Karpas-422 (cell line): Measurements from ENCODE around the gene YY1. TPM values are rescaled to one million over a fixed set of nuclear protein-coding genes. Genes with fewer than 3 reads are reported as not detected.
"Not testable (repeated sequence)": the region's sequence is repeated elsewhere in the genome, so short reads cannot be mapped to it uniquely, and the experiment has no call there.

Source experiments
- DNase-seq: peaks from one replicate; pipeline ENCODE4 v3.0.0-alpha.2; 2015
- H2AFZ ChIP-seq: fragments of 200-600 bp; sonication (generic); 2 replicates; pipeline ENCODE4 v1.6.1; 2014; ENCODE audit warnings: antibody characterized with exemption, low read length, mixed read lengths
- H3K27ac ChIP-seq: fragments of 200-600 bp; sonication (generic); 2 replicates; pipeline ENCODE4 v1.5.1; 2014; ENCODE audit warnings: mild to moderate bottlenecking, low read length, moderate library complexity
- H3K27me3 ChIP-seq: fragments of 200-600 bp; sonication (generic); 2 replicates; pipeline ENCODE4 v1.6.1; 2014; ENCODE audit warnings: low read length, mixed read lengths
- H3K36me3 ChIP-seq: fragments of 200-600 bp; sonication (generic); 2 replicates; pipeline ENCODE4 v1.6.1; 2014; ENCODE audit warnings: low read length, mixed read lengths; ENCODE audit not compliant: insufficient read depth
- H3K4me1 ChIP-seq: fragments of 200-600 bp; sonication (generic); 2 replicates; pipeline ENCODE4 v1.6.1; 2014; ENCODE audit warnings: mild to moderate bottlenecking, low read length, mixed read lengths
- H3K4me2 ChIP-seq: fragments of 200-600 bp; sonication (generic); 2 replicates; pipeline ENCODE4 v1.6.1; 2014; ENCODE audit warnings: low read length, low read depth, mild to moderate bottlenecking; ENCODE audit not compliant: poor library complexity, severe bottlenecking
- H3K4me3 ChIP-seq: fragments of 200-600 bp; sonication (generic); 2 replicates; pipeline ENCODE4 v1.5.1; 2014; ENCODE audit warnings: mild to moderate bottlenecking, antibody characterized with exemption, low read length, mixed read lengths
- H3K79me2 ChIP-seq: fragments of 200-600 bp; sonication (generic); 2 replicates; pipeline ENCODE4 v1.6.1; 2014; ENCODE audit warnings: mild to moderate bottlenecking, low read length, mixed read lengths
- H3K9ac ChIP-seq: fragments of 200-600 bp; sonication (generic); 2 replicates; pipeline ENCODE4 v1.6.0; 2014; ENCODE audit warnings: low read length
- H3K9me2 ChIP-seq: fragments of 200-600 bp; sonication (generic), shearing (Covaris generic); replicated peaks from 2 replicates; pipeline ENCODE4 v1.6.0; 2014; ENCODE audit warnings: mild to moderate bottlenecking, low read length, moderate library complexity; ENCODE audit not compliant: insufficient read depth
- H3K9me3 ChIP-seq: fragments of 300-700, 200-600 bp; sonication (generic); 2 replicates; pipeline ENCODE4 v1.6.1; 2014; ENCODE audit warnings: low read length, mixed read lengths
- H4K20me1 ChIP-seq: fragments of 200-600 bp; sonication (generic); 2 replicates; pipeline ENCODE4 v1.6.1; 2014; ENCODE audit warnings: mild to moderate bottlenecking, antibody characterized with exemption, low read length, low read depth; ENCODE audit not compliant: insufficient read depth
- total RNA-seq: library from RNA; depleted of rRNA; stranded (reverse); fragments of >200 nt; shearing (Covaris generic); gene quantifications from 2 replicates; pipeline ENCODE4 v1.2.3, GENCODE V29; 2014; ENCODE audit warnings: low replicate concordance

YY1 gene
- total RNA-seq, 1 experiment from 2014 or later, result 115 TPM

DNA sequence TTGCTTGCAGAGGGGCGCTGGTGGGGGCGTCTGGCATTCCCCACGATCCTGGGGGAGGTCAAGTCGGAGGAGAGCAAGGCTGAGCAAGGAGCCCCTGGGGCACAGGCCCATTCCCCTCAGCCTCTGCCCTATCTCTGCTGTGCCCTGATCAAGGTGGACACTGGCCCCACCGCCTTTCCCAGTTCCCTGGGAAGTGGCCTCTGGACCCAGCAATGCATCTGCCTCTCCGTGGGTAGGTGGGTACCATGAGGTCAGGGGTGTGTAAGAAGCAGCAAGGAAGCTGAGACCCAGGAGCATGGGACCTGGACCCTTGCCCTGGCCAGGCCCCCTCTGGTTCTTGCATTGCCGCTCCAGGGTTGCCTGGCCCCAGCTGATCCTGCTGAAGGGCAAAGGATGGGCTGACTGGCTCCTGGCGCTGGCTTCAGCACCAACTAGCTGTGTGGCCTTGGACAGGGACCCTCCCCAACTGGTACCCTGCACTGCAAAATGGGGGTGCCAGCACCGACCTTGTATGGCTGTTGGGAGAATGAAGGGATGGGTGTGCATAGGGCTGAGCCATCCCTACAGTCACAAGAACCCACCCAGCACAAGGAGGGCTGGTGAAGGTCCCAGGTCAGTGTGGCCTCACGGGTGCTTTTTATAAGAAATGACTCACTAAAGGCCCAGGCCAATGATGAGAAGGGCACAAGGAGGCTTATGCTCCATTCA, 47.7 kb downstream of the YY1 start:
- Histone ChIP-seq H4K20me1 (peaks cover 9% of the 10 kb centered on the region; the same call in 1 of the 2 replicates), H3K36me3 (no peaks in the 10 kb centered on the region), H3K9me3 (no peaks in the 10 kb centered on the region), H3K27me3 (no peaks in the 10 kb centered on the region), H3K4me2 (no peak overlapping the region), H3K9me2 (no peaks in the 10 kb centered on the region), H3K4me3 (no peak overlapping the region), H2AFZ (no peak overlapping the region), H3K79me2 (peaks cover 33% of the 10 kb centered on the region), H3K9ac (peak overlapping the region; percentile 94), H3K27ac (peak overlapping the region; percentile 73), H3K4me1 (peaks cover 75% of the 10 kb centered on the region)
- DNase-seq, result no peak

DNA sequence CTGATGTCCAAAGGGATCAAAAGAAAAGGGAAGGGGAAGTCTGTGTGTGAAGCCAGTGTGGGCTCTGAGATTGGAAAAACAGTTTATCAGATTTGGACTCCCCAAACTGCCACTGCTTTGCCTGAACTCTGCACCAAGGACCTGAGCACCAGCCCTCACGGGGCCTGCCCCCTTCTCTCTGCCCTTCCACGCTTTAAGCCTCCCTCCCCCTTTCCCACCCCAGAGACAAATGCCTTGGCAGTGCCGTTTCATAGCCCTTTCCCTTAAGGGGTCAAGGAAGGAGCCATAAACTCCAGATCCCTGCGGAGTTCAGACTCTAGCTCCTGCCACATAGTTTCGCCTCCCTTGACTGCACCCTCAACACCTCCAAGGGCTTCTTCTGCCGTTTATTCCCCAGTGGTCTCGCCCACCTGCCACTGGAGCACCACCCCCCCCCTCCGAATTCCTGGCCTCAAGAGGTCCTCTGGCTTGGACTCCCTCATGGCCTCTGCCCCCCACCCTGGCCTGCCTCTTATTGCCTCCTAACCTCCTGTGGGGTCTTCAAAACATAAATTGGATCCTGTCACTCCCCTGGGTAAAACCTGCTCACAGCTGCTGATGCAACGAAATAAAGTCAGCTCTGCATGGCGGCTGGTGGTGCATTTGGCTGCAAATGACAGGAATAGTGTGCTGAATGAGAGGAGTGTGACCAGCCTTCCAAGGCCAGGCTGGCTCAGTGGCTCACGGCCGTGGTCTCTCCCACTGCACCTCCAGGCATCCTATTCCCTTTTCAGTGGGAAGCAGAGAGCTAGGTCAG, 48.5 kb downstream of the YY1 start:
- H3K79me2 ChIP-seq, result peaks cover 30% of the 10 kb centered on the region
- H3K9me2 ChIP-seq, result no peaks in the 10 kb centered on the region
- no peak for DNase-seq
- H3K4me1 ChIP-seq, result peaks cover 81% of the 10 kb centered on the region
- H3K4me3 ChIP-seq, result no peak overlapping the region
- no peaks in the 10 kb centered on the region for H3K27me3 ChIP-seq
- peaks cover 9% of the 10 kb centered on the region; the same call in 1 of the 2 replicates for H4K20me1 ChIP-seq
- H3K4me2 ChIP-seq, result no peak overlapping the region
- H2AFZ ChIP-seq, result no peak overlapping the region
- peak overlapping the region; percentile 94 for H3K9ac ChIP-seq
- H3K36me3 ChIP-seq, result no peaks in the 10 kb centered on the region
- H3K27ac ChIP-seq, result peak overlapping the region; percentile 73
- no peaks in the 10 kb centered on the region for H3K9me3 ChIP-seq

DNA sequence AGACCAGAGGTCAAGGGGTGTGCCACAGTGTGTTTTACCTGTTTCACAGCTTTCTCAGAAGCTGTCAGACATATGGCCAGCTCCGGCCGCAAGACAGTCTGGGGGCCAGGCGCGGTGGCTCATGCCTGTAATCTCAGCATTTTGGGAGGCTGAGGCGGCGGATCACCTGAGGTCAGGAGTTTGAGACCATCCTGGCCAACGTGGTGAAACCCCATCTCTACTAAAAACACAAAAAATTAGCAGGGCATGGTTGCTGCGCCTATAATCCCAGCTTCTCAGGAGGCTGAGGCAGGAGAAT, 49.0 kb downstream of the YY1 start:
- not testable (repeated sequence) for H3K9me2 ChIP-seq, H3K9me3 ChIP-seq, H2AFZ ChIP-seq, H3K4me3 ChIP-seq, H3K4me2 ChIP-seq, H3K36me3 ChIP-seq, H3K27me3 ChIP-seq, H4K20me1 ChIP-seq, DNase-seq
- H3K27ac ChIP-seq, result peak overlapping the region; percentile 73
- H3K9ac ChIP-seq, result peak overlapping the region; percentile 21; the same call in 1 of the 2 replicates
- H3K4me1 ChIP-seq, result peaks cover 86% of the 10 kb centered on the region
- H3K79me2 ChIP-seq, result peaks cover 25% of the 10 kb centered on the region

DNA sequence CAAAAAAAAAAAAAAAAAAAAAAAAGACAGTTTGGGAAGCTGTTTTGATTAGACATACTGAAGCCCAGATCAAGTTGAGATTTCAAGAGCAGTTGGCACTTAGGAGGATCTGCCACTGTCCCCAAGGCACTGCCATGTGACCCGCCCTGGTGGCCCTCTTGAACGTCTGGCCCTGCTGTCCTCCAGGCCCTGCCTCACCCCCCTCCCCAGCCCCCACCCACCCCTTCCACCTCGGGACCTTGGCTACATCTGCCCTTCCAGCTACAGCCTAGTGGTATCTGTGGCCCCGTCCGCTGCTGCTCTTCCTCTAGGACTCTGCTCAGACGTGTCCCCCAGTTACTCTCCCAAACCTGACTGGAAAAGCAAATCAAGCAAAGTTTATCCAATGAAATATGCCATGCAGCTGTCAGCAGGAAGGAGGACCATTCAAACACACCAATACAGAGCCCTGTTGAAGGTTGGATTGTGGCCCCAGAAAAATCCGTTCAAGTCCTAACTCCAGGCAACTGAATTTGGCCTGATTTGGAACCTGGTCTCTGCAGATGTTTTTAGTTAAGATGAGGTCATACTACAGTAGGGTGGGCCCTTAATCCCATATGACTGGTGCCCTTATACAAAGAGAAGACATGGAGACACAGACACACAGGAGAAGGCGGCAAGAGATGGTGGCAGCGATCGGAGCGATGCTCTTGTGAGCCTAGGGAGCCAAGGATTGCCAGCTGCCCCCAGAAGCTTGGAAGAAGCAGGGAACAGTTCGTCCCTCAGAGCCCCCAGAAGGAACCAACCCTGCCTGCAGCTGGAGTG, 49.6 kb downstream of the YY1 start:
- Histone ChIP-seq H3K36me3 (no peaks in the 10 kb centered on the region), H4K20me1 (peaks cover 14% of the 10 kb centered on the region; the same call in 1 of the 2 replicates), H3K79me2 (peaks cover 21% of the 10 kb centered on the region), H3K9me2 (no peaks in the 10 kb centered on the region), H3K9ac (peak overlapping the region; percentile 24; the same call in 1 of the 2 replicates), H3K27me3 (no peaks in the 10 kb centered on the region), H3K4me2 (no peak overlapping the region), H3K9me3 (no peaks in the 10 kb centered on the region), H2AFZ (no peak overlapping the region), H3K4me1 (peaks cover 93% of the 10 kb centered on the region), H3K27ac (peak overlapping the region; percentile 83), H3K4me3 (no peak overlapping the region)
- DNase-seq, result no peak

DNA sequence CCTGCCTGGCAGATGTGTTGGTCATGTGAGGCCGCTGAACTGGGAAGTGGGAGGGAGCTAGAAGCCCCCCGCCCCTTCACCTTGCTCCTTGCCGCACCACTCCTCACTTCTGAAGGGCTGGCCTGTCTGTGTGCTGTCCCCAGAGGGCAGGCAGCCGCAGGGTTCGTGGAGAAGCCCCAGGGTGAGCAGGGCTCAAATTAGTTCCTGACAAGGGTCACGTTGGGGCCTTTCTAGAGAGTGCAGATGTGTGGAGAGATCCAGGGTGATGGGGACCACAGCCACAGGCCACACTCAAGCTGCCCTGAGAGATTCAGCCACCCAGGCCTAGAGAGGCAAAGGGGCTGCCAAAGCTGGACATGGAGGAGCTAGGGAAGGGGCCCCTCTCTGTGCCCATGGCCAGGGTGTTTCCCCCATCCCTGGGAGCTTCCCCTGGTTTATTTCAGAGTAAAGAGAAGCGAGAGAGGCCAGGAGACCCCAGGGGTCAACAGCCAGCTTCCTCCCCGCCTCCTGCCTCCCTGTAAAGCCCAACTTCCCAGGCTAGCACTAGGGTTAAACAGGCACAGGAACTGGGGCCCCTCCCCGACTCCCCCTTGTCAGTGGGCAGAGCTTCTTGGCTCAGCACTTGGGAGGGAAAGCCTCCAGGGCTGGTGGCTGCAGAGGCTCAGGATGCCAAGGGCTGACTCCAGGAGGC, 51.1 kb downstream of the YY1 start:
- Histone ChIP-seq H4K20me1 (peaks cover 15% of the 10 kb centered on the region; the same call in 1 of the 2 replicates), H3K4me2 (peak overlapping the region; percentile 41), H3K9me3 (no peaks in the 10 kb centered on the region), H3K79me2 (peaks cover 21% of the 10 kb centered on the region), H2AFZ (no peak overlapping the region), H3K4me1 (peaks cover 96% of the 10 kb centered on the region), H3K27ac (peak overlapping the region; percentile 83), H3K27me3 (no peaks in the 10 kb centered on the region), H3K36me3 (no peaks in the 10 kb centered on the region), H3K9ac (peak overlapping the region; percentile 54), H3K4me3 (peak overlapping the region; percentile 15; the same call in 1 of the 2 replicates), H3K9me2 (no peaks in the 10 kb centered on the region)
- peak; percentile 65 for DNase-seq

DNA sequence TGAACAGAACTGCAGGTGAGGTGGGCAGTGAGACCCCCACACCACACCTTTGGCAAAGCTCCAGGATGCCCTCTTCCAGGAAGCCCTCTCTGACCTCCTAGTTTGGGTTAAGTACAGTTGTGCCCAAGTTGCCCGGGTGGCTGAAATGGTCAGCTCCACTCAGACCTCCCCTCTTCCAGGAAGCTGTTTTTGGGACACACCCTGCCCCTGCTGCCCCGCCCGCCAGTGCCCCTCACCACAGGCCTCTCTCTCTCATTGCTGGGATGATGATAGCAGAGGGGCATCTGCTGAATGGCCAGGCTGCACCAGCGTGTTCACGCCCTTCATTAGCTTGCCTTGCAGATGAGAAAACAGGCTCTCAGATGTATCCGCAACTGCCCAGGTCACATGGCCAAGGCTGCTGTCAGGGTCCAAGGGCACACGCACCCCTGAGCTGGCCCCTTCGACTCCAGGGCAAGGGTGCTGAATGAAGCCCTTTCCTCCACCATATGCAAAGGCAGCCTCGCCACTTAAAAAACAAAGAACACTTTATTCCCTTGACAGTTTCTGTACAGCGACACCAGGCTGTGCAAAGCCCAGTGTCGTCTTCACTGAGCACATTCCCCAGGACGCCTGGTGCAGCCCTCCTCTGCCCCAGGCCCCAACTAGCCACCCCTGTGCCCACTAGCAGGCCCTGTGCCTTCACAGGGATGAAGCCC, 51.8 kb downstream of the YY1 start:
- no peaks in the 10 kb centered on the region for H3K9me2 ChIP-seq
- no peak overlapping the region for H2AFZ ChIP-seq
- H3K27me3 ChIP-seq, result no peaks in the 10 kb centered on the region
- H3K36me3 ChIP-seq, result no peaks in the 10 kb centered on the region
- peaks cover 15% of the 10 kb centered on the region; the same call in 1 of the 2 replicates for H4K20me1 ChIP-seq
- DNase-seq, result no peak
- peak overlapping the region; percentile 54 for H3K9ac ChIP-seq
- peak overlapping the region; percentile 83 for H3K27ac ChIP-seq
- H3K4me1 ChIP-seq, result peaks cover 97% of the 10 kb centered on the region
- peak overlapping the region; percentile 41 for H3K4me2 ChIP-seq
- H3K9me3 ChIP-seq, result no peaks in the 10 kb centered on the region
- H3K79me2 ChIP-seq, result peaks cover 20% of the 10 kb centered on the region
- H3K4me3 ChIP-seq, result peak overlapping the region; percentile 15; the same call in 1 of the 2 replicates

DNA sequence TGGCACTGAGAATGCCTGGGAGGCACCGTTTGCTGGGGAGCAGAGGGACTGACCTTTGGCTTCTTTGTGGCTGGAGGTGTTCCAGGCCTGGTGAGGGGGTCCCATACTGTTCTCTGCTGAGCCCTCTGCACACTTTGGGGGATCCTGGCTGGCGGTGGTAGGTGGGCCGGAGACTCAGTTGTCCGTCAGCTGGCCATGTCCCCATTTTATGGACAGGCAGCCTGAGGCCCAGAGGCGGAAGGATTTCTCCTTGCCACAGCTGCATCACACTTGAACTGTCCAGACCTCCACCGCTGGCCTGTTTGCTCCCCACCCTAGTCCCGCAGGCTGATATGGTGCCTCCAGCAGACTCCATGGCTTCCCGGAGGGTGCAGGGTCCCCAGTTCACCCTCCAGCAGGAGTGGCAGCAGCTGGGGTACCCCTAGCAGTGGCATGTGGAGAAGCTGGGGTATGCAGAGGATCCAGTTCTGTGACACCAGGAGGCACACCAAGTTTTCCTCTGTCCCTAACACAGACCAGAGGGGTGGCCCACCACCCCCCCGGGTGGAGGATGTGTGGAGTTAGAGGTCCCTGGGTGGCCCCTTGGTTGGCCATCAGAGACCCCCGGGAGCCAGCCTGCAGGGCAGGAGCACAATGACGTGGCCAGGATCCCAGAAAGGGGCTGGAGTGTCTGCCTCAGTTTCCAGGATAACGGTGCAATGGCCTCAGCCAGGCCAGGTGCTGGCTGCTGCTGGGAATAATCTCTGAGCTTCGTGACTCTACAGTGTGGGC, 52.5 kb downstream of the YY1 start:
- Histone ChIP-seq H3K4me3 (no peak overlapping the region), H3K27ac (peak overlapping the region; percentile 83), H3K4me1 (peaks cover 97% of the 10 kb centered on the region), H2AFZ (no peak overlapping the region), H3K79me2 (peaks cover 13% of the 10 kb centered on the region), H3K27me3 (no peaks in the 10 kb centered on the region), H3K4me2 (no peak overlapping the region), H4K20me1 (peaks cover 15% of the 10 kb centered on the region; the same call in 1 of the 2 replicates), H3K9me2 (no peaks in the 10 kb centered on the region), H3K9ac (peak overlapping the region; percentile 49), H3K36me3 (no peaks in the 10 kb centered on the region), H3K9me3 (no peaks in the 10 kb centered on the region)
- no peak for DNase-seq
